Measurements from ENCODE around the gene OGDHL.

OGDHL gene

DNA sequence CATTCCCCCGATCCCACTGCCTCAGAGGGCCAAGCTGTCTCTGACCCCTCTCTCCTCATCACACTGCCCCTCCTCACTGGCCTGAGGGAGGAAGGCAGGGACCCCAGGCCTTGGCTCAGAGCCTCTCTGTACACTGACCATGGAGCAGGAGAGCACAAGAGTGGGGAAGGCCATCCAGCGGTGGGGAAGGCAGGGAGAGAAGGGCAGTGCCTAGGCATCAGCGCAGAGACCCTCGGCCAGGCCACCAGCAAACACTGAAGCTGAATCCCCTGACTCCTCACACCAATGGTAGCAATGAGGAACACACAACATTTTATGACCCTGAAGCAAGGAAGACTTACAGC is 14.8 kb downstream of the OGDHL start:
- CTCF ChIA-PET, result no interaction called here
- TF ChIP-seq CTBP1 (IDR thresholded peaks at IDR 0.05; ENCODE audit: borderline replicate concordance), result no peak
- no peak for TF ChIP-seq FOXK2 (IDR thresholded peaks at IDR 0.05)
- TF ChIP-seq SP1 (IDR thresholded peaks at IDR 0.05), result no peak
- no peak for TF ChIP-seq TARDBP (IDR thresholded peaks at IDR 0.05)
- no peak for TF ChIP-seq ARNT (IDR thresholded peaks at IDR 0.05)
- no peak for TF ChIP-seq L3MBTL2 (conservative IDR thresholded peaks at IDR 0.05)
- TF ChIP-seq FOXA1 (IDR thresholded peaks at IDR 0.05), result no peak
- no peak for TF ChIP-seq BHLHE40 (IDR thresholded peaks at IDR 0.05; ENCODE audit: borderline replicate concordance)
- TF ChIP-seq ZNF384 (IDR thresholded peaks at IDR 0.05), result no peak
- no peak for TF ChIP-seq LEF1 (IDR thresholded peaks at IDR 0.05; ENCODE audit: borderline replicate concordance)
- no peak for TF ChIP-seq HDGF (IDR thresholded peaks at IDR 0.05; ENCODE audit: borderline replicate concordance)
- TF ChIP-seq PKNOX1 (IDR thresholded peaks at IDR 0.05), result no peak
- TF ChIP-seq ELF4 (IDR thresholded peaks at IDR 0.05), result no peak
- no peak for TF ChIP-seq SUZ12 (IDR thresholded peaks at IDR 0.05)
- no peak for TF ChIP-seq FOXM1 (IDR thresholded peaks at IDR 0.05; ENCODE audit: borderline replicate concordance)
- no peak for TF ChIP-seq NFRKB (IDR thresholded peaks at IDR 0.05)
- POLR2A ChIA-PET, result no interaction called here

DNA sequence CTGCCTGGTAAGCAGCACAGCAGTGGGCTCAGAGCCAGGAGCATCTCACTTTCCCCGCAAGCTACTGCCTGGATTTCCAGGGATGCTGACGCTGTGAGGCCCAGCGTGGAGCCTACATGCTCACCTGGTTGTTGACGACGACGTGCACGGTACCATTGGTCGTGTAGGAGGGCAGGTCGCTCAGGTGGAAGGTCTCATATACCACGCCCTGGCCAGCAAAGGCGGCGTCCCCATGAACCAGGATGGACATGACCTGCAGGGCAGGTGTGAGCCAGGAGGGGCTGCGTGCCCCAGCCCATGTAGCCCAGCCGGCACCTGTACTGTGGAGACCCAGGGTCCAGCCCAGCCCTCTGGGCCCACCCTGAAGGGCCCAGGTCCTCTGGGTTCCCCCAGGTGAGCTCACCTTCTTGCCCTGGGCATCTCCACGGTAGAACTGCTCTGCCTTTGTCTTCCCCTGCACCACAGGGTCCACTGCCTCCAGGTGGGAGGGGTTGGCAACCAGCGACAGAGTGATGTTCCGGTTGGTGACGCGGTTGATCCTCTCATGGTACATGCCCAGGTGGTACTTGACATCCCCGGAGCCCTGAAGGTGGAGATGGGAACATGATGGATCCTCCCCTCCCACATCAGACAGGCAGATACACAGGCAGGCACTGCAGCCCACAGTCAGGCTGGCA is 15.4 kb downstream of the OGDHL start:
- ChIA-PET CTCF (no interaction called here), POLR2A (no interaction called here)
- DNase-seq (ENCODE audit: extremely low spot score), result no peak
- no peak for TF ChIP-seq PKNOX1 (IDR thresholded peaks at IDR 0.05)
- no peak for TF ChIP-seq HDGF (IDR thresholded peaks at IDR 0.05; ENCODE audit: borderline replicate concordance)
- no peak for TF ChIP-seq CTBP1 (IDR thresholded peaks at IDR 0.05; ENCODE audit: borderline replicate concordance)
- TF ChIP-seq SUZ12 (IDR thresholded peaks at IDR 0.05), result no peak
- TF ChIP-seq ARNT (IDR thresholded peaks at IDR 0.05), result no peak
- no peak for TF ChIP-seq FOXA1 (IDR thresholded peaks at IDR 0.05)
- no peak for TF ChIP-seq LEF1 (IDR thresholded peaks at IDR 0.05; ENCODE audit: borderline replicate concordance)
- TF ChIP-seq ELF4 (IDR thresholded peaks at IDR 0.05), result no peak
- no peak for TF ChIP-seq L3MBTL2 (conservative IDR thresholded peaks at IDR 0.05)
- no peak for TF ChIP-seq FOXM1 (IDR thresholded peaks at IDR 0.05; ENCODE audit: borderline replicate concordance)
- TF ChIP-seq TARDBP (IDR thresholded peaks at IDR 0.05), result no peak
- TF ChIP-seq SP1 (IDR thresholded peaks at IDR 0.05), result no peak
- no peak for TF ChIP-seq FOXK2 (IDR thresholded peaks at IDR 0.05)
- no peak for TF ChIP-seq NFRKB (IDR thresholded peaks at IDR 0.05)
- TF ChIP-seq BHLHE40 (IDR thresholded peaks at IDR 0.05; ENCODE audit: borderline replicate concordance), result no peak
- TF ChIP-seq ZNF384 (IDR thresholded peaks at IDR 0.05), result no peak

More for the DNA sequence above, 14.8 kb downstream of the OGDHL start:
- no peak for DNase-seq (ENCODE audit: extremely low spot score)

GRCh38 chr10:49745756-49746155 is 16.4 kb downstream of the OGDHL start:
- POLR2A ChIA-PET, result no interaction called here
- no peak for DNase-seq (ENCODE audit: extremely low spot score)
- CTCF ChIA-PET, result no interaction called here
- TF ChIP-seq PKNOX1 (IDR thresholded peaks at IDR 0.05), result no peak
- no peak for TF ChIP-seq CTBP1 (IDR thresholded peaks at IDR 0.05; ENCODE audit: borderline replicate concordance)
- no peak for TF ChIP-seq BHLHE40 (IDR thresholded peaks at IDR 0.05; ENCODE audit: borderline replicate concordance)
- TF ChIP-seq FOXA1 (IDR thresholded peaks at IDR 0.05), result no peak
- no peak for TF ChIP-seq ZNF384 (IDR thresholded peaks at IDR 0.05)
- no peak for TF ChIP-seq ELF4 (IDR thresholded peaks at IDR 0.05)
- TF ChIP-seq FOXM1 (IDR thresholded peaks at IDR 0.05; ENCODE audit: borderline replicate concordance), result no peak
- no peak for TF ChIP-seq ARNT (IDR thresholded peaks at IDR 0.05)
- no peak for TF ChIP-seq LEF1 (IDR thresholded peaks at IDR 0.05; ENCODE audit: borderline replicate concordance)
- TF ChIP-seq SP1 (IDR thresholded peaks at IDR 0.05), result no peak
- TF ChIP-seq TARDBP (IDR thresholded peaks at IDR 0.05), result no peak
- no peak for TF ChIP-seq HDGF (IDR thresholded peaks at IDR 0.05; ENCODE audit: borderline replicate concordance)
- no peak for TF ChIP-seq L3MBTL2 (conservative IDR thresholded peaks at IDR 0.05)
- no peak for TF ChIP-seq SUZ12 (IDR thresholded peaks at IDR 0.05)
- TF ChIP-seq NFRKB (IDR thresholded peaks at IDR 0.05), result no peak
- TF ChIP-seq FOXK2 (IDR thresholded peaks at IDR 0.05), result no peak

DNA sequence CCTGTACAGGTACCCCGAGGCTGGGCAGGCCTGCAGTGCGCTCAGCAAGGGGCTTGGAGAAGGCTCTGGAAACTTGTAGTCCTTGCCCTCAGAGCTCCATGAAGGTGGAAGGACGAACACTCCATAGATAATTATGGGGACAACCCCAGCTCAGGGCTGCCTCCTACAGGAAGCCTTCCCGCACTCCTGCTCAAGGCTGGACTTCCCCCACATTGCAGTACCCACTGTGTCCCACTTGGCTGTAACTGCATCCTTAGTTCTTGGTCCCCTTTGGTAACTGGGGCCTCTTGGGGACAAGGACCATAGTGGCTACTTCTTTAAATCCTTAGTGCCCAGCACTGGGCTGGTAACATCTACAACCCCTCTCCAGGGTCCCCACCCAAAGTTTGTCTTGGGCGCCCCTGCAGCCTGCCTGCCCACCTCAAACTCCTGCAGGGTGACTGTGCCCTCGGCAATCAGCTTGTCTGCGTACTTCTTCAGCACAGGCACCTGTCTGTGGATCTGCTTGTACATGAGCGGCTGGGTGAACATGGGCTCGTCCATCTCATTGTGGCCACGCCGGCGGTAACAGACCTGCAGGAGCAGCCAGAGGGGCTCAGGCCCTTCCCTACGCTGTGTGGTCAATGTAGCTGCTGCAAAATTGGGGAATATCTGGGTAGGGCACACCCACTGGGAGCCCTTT is 17.1 kb downstream of the OGDHL start:
- TF ChIP-seq ELF4 (IDR thresholded peaks at IDR 0.05) (no peak), NFRKB (IDR thresholded peaks at IDR 0.05) (no peak), BHLHE40 (IDR thresholded peaks at IDR 0.05; ENCODE audit: borderline replicate concordance) (no peak), SP1 (IDR thresholded peaks at IDR 0.05) (no peak), ZNF384 (IDR thresholded peaks at IDR 0.05) (no peak), PKNOX1 (IDR thresholded peaks at IDR 0.05) (no peak), FOXA1 (IDR thresholded peaks at IDR 0.05) (no peak), FOXK2 (IDR thresholded peaks at IDR 0.05) (no peak), HDGF (IDR thresholded peaks at IDR 0.05; ENCODE audit: borderline replicate concordance) (no peak), LEF1 (IDR thresholded peaks at IDR 0.05; ENCODE audit: borderline replicate concordance) (no peak), L3MBTL2 (conservative IDR thresholded peaks at IDR 0.05) (no peak), CTBP1 (IDR thresholded peaks at IDR 0.05; ENCODE audit: borderline replicate concordance) (no peak), FOXM1 (IDR thresholded peaks at IDR 0.05; ENCODE audit: borderline replicate concordance) (no peak)
- CTCF ChIA-PET, result interaction anchor here (0.6 kb wide), 1 partner anchor 23 kb away, joined by 7 read pairs; no protein-coding TSS in a partner anchor
- DNase-seq (ENCODE audit: extremely low spot score), result no peak
- POLR2A ChIA-PET, result no interaction called here

All from HEK293T (cell line).